ENCODE data around the gene LGR6. TPM values are rescaled to one million over a fixed set of nuclear protein-coding genes. Genes with fewer than 3 reads are reported as not detected.

The LGR6 gene
- total and polyA plus RNA-seq, 2 donors (not counting 1 experiment from before 2014, with no cell fraction given) = 0.28 TPM; not detected in 1

DNA sequence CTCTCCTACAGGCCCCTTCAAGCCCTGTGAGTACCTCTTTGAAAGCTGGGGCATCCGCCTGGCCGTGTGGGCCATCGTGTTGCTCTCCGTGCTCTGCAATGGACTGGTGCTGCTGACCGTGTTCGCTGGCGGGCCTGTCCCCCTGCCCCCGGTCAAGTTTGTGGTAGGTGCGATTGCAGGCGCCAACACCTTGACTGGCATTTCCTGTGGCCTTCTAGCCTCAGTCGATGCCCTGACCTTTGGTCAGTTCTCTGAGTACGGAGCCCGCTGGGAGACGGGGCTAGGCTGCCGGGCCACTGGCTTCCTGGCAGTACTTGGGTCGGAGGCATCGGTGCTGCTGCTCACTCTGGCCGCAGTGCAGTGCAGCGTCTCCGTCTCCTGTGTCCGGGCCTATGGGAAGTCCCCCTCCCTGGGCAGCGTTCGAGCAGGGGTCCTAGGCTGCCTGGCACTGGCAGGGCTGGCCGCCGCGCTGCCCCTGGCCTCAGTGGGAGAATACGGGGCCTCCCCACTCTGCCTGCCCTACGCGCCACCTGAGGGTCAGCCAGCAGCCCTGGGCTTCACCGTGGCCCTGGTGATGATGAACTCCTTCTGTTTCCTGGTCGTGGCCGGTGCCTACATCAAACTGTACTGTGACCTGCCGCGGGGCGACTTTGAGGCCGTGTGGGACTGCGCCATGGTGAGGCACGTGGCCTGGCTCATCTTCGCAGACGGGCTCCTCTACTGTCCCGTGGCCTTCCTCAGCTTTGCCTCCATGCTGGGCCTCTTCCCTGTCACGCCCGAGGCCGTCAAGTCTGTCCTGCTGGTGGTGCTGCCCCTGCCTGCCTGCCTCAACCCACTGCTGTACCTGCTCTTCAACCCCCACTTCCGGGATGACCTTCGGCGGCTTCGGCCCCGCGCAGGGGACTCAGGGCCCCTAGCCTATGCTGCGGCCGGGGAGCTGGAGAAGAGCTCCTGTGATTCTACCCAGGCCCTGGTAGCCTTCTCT is 124.6 kb downstream of the LGR6 start:
- TF ChIP-seq EZH2 (IDR thresholded peaks at IDR 0.05; ENCODE audit: borderline replicate concordance, insufficient read depth, low read depth, low read length, poor library complexity, severe bottlenecking) = no peak
- TF ChIP-seq, protein P1, sequence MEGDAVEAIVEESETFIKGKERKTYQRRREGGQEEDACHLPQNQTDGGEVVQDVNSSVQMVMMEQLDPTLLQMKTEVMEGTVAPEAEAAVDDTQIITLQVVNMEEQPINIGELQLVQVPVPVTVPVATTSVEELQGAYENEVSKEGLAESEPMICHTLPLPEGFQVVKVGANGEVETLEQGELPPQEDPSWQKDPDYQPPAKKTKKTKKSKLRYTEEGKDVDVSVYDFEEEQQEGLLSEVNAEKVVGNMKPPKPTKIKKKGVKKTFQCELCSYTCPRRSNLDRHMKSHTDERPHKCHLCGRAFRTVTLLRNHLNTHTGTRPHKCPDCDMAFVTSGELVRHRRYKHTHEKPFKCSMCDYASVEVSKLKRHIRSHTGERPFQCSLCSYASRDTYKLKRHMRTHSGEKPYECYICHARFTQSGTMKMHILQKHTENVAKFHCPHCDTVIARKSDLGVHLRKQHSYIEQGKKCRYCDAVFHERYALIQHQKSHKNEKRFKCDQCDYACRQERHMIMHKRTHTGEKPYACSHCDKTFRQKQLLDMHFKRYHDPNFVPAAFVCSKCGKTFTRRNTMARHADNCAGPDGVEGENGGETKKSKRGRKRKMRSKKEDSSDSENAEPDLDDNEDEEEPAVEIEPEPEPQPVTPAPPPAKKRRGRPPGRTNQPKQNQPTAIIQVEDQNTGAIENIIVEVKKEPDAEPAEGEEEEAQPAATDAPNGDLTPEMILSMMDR (IDR thresholded peaks at IDR 0.05) = no peak

More for the DNA sequence above, 124.6 kb downstream of the LGR6 start:
- no peak overlapping the region for H3K9ac ChIP-seq (ENCODE audit: low read length)
- Mint-ChIP-seq H3K27me3 (peaks cover 6% of the 10 kb centered on the region), H3K27ac (no peak overlapping the region), H3K9me3 (ENCODE audit: insufficient read depth) (no peaks in the 10 kb centered on the region), H3K4me3 (no peak overlapping the region), H3K4me1 (no peaks in the 10 kb centered on the region)
- no peaks in the 10 kb centered on the region for H3K79me2 ChIP-seq (ENCODE audit: control insufficient read depth, insufficient read depth, low read length)
- no peaks in the 10 kb centered on the region for H4K20me1 ChIP-seq (ENCODE audit: control insufficient read depth, insufficient read depth, low read length, poor library complexity, severe bottlenecking)
- no peaks in the 10 kb centered on the region for H3K4me1 ChIP-seq (ENCODE audit: control insufficient read depth in 2 of 2, insufficient read depth in 2 of 2, low read length in 2 of 2)
- DNase-seq = no peak
- WGBS (ENCODE audit: insufficient coverage) = 95% methylated on average over 52 of the region's 52 CpGs
- H2AFZ ChIP-seq (ENCODE audit: insufficient read depth, low read depth, low read length, poor library complexity, severe bottlenecking) = no peak overlapping the region
- H3K9me3 ChIP-seq (ENCODE audit: control extremely low read depth in 1 of 3, control insufficient read depth in 2 of 3, insufficient read depth in 1 of 3, low read length in 2 of 3) = no peaks in the 10 kb centered on the region
- ChIA-PET POLR2A (no interaction called here), CTCF (interaction anchor here (1.2 to 7.1 kb wide), 3 partner anchors 125 to 165 kb away, joined by 4 to 63 read pairs (median 37); partner anchors contain the start of gene LGR6)
- no peak overlapping the region for H3K4me3 ChIP-seq (ENCODE audit: control extremely low read depth in 1 of 5, extremely low read depth in 1 of 5, insufficient read depth in 1 of 5, low read depth in 2 of 5, low read length in 4 of 5)
- ATAC-seq (ENCODE audit: low read depth) = no peak
- H3K36me3 ChIP-seq (replicated peaks in 1 of 2; ENCODE audit: control extremely low read depth in 1 of 2, control insufficient read depth in 1 of 2, extremely low read depth in 1 of 2, insufficient read depth in 2 of 2, low read length in 1 of 2) = no peaks in the 10 kb centered on the region
- H3K4me2 ChIP-seq (replicated peaks; ENCODE audit: low read depth, low read length, poor library complexity, severe bottlenecking) = no peak overlapping the region
- peaks cover 0 to 12% (median 3%) of the 10 kb centered on the region in 4 experiments for H3K27me3 ChIP-seq (replicated peaks in 1 of 4; ENCODE audit: control extremely low read depth in 1 of 4, control insufficient read depth in 3 of 4, insufficient read depth in 4 of 4, low read length in 3 of 4)
- intact Hi-C loops (cut with micrococcal nuclease) = no loop called here
- no peak overlapping the region for H3K27ac ChIP-seq (ENCODE audit: low read length in 2 of 2)
